Measurements from ENCODE around the gene OR5AN1.
"Not testable (repeated sequence)": the region's sequence is repeated elsewhere in the genome, so short reads cannot be mapped to it uniquely, and the experiment has no call there.

The OR5AN1 gene, protein sequence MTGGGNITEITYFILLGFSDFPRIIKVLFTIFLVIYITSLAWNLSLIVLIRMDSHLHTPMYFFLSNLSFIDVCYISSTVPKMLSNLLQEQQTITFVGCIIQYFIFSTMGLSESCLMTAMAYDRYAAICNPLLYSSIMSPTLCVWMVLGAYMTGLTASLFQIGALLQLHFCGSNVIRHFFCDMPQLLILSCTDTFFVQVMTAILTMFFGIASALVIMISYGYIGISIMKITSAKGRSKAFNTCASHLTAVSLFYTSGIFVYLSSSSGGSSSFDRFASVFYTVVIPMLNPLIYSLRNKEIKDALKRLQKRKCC

GRCh38 chr11:59358595-59358994 lies at the start of gene OR5AN1:
TSS of gene OR5AN1 (plus strand) at chr11:59358895. CDS start at chr11:59364459, 5,564 bp downstream.
- no peak for DNase-seq

DNA sequence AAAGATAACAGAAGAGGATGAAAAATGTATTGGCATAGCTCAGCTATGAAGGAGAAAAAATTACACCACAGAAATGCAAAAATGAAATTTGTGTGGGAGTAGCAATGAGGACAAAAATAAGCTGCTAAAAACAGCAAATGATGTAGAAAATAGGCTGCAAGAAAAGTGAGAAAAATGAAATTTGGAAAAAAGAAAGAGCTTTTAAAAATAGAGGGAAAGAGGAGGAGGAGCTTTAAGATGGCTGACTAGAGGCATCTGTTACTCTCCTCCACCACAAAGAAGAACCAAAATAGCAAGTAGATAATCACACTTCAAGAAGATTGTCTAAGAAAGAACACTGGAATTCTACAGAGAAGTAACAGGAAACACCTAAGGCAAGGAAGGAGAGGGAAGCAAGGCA lies 23.7 kb upstream of the OR5AN1 start:
- DNase-seq, result no peak

GRCh38 chr11:59336176-59336575 lies 22.5 kb upstream of the OR5AN1 start:
- DNase-seq, result no peak

DNA sequence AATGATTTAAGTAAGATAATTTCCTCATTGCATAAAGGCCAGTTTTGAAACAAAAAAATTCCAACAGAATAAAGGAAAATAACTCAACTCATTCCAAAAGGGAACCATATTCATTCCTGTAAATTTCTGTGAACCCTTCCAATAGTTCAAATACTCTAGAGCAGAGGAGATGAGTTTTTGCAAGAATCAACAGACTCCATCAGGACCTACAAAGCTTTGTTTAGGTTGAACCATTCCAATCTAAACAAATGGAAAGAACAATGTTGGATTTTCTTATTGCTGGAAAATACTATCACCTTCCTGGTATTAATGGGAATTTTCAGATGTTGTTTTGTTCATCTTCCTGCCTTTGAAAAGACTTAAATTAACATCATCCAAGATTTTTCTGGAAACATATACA lies 21.8 kb upstream of the OR5AN1 start:
- DNase-seq, result no peak

- not testable (repeated sequence) for DNase-seq
Observed at GRCh38 chr11:59349657-59350056, 9.0 kb upstream of the OR5AN1 start.

GRCh38 chr11:59355226-59355625 lies 3.5 kb upstream of the OR5AN1 start:
- no peak for DNase-seq

- DNase-seq, result no peak
Observed at GRCh38 chr11:59356561-59356960, 2.1 kb upstream of the OR5AN1 start.

DNA sequence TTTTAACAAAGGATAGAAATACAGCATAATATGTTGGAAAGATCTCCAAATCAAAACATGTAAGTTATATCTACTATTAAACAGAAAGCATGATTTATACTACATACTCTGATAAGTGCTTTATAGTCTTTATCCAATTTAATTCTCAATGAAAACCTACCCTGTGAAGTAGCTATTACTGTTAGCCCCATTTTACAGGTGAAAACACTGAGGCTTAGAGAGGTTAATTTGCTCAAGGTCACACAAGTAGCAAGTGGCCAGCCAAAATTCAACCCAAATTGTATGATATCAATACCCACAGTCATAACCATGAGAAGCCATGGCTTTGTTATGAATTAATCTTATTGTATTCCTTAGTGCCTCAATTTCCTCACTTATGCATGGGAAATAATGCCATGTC lies 675 bp upstream of the OR5AN1 start:
- DNase-seq, result no peak

GRCh38 chr11:59365232-59366018 lies 6.7 kb downstream of the OR5AN1 start:
- no peak for DNase-seq

GRCh38 chr11:59368238-59369022 lies 9.7 kb downstream of the OR5AN1 start:
- DNase-seq, result no peak

GRCh38 chr11:59372324-59372723 lies 13.6 kb downstream of the OR5AN1 start:
- not testable (repeated sequence) for DNase-seq

DNA sequence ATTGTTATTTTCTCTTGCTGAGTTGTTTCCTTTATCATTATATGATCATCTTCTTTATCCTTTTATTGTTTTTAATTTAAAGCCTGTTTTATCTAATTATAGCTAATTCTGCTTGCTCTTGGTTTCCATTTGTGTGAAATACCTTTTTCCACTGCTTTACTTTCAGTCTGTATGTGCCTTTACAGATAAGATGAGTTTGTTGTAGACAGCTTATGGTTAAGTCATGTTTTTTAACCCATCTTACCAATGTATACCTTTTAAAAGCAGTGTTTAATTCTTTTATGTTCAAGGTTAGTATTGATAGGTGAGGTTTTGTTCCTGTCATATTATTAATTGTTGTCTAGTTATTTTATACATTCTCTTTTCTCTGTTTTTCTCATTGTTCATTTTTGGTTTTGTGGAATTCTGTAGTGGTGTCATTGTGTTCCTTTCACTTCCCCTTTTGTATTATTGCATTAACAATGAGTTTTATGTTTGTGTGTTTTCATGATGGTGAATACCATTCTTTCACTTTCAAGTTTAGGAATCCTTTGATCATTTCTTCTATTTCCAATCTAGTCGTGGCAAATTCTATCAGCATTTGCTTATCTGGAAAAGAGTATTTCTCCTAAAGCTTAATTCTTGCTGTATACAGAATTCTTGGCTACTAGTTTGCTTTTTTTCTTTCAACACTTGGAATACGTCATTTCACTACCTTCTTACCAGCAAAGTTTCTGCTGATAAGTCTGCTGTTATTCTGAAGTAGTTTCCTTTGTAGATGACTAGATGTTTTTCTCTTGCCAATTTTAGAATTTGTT lies 21.8 kb downstream of the OR5AN1 start:
- DNase-seq, result no peak

DNA sequence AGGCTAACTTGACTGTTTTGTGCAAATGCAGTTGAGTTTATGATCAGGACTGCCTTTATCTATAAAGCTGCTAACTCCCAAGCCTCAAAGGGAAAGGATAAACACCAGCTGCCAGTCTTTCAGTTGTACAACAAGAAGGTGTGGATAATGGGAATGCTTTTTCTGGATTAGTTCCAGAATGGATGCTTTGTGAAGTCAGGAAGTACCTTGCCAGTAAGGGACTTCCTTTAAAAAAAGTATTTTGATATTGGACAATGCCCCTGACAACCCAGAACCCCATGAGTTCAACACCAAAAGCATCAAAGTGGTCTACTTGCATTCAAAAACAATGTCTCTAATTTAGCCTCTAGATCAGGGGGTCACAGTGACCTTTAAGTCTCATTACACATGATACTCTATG lies 35.5 kb downstream of the OR5AN1 start:
- DNase-seq, result no peak

DNA sequence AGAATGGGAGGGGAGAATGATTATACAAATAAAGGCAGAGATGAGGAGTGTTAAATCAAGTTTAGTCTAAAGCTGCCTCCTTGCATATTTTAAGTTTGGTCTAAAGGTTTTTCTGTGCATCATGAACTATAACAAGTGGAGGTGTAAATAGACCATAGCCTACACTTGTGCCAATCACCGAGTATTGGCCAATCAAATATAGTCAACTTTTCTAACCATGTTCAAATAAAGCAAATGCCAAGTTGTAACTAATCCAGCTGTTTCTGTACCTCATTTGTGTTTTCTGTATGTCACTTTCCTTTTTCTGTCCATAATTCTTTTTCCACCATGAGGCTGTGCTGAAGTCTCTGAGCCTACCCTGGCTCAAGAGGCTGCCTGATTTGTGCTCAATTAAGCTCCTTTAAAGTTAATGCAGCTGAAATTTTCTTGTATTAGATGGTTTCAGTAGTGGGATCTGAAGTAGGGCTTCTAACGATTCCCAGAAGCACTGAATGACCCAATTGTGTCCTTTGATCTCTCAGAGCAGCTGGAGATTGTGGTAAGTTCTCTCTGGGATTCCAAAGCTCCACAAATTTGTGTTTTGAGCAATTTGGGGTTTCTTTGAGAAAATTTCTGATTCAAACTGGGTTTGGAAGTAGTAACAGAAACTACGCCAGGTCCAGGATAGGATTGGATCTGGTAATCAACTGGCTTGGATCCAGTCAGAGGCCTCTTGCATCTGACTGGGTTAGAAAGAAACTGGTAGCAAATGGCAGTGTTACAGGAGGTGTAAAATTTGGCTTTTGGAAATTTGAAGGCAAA lies 42.0 kb downstream of the OR5AN1 start:
- no peak for DNase-seq

DNA sequence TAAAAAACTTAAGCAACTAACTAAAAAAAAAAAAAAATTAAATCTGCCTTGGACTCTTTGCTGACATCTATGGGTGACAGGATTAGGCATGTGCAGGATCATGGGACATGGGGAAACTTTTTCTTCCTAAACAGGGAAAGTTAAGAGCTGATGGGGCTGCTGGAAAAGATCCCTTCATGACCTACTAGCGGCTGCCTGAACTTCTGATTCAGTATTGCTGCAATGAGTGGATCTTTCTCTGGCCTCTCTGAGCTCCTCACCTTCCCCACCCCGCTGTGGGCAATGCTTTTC lies 42.5 kb downstream of the OR5AN1 start:
- no peak for DNase-seq

DNA sequence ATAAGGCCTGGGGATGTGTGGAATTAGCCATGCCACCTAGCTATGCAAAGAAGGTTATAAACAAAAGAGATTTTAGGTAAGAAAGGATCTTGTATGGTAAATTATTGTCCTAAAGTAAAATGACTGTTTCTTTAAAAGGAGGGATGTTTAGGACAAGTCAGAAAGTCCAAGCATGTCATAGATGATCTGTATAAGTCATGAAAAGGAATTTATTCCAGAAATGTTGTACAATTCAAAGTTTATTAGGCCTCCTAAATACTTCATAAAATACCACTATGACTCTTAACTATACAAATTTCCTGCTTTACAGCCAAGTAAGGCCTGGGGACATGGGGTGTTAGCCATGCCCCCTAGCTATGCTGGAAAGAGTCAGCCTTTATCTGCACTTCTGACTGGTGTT lies 44.9 kb downstream of the OR5AN1 start:
- DNase-seq, result no peak

DNA sequence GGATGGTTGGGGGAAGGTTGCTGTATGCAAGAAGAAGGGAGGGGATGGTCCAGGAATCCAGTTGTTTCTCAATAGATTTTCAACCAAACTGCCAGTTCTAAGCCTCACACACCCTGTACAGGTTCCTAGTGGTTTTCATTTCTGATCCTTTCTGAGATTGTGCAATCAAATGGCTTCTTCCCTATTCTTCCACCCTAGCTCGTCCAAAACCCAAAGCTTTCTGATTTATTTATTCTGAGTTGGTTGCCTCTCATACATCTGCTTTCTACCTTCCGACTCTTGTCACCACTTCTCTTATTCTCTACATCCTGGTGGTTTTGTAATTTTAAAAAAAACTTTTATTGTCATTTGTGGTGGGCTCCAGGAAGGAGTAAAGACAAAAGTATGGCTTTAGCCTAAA lies 55.0 kb downstream of the OR5AN1 start:
- no peak for DNase-seq

- no peak for DNase-seq
Observed at GRCh38 chr11:59415111-59415510, 56.4 kb downstream of the OR5AN1 start.

- no peak for DNase-seq
Observed at GRCh38 chr11:59416613-59417012, 57.9 kb downstream of the OR5AN1 start.

- no peak for DNase-seq
Observed at GRCh38 chr11:59417023-59417422, 58.3 kb downstream of the OR5AN1 start.

- no peak for DNase-seq
Observed at GRCh38 chr11:59418156-59418555, 59.5 kb downstream of the OR5AN1 start.

All from NCI-H510A treated with DMSO at 0.1 percent for 48 hours (cell line).